Astrocyte (in vitro differentiated cells and primary cell): ENCODE results near the gene TUBB4B. TPM values are rescaled to one million over a fixed set of nuclear protein-coding genes. Genes with fewer than 3 reads are reported as not detected.

Source experiments
- DNase-seq: peaks from one replicate; pipeline ENCODE4 v3.0.0-alpha.2; 2010; ENCODE audit warnings: low read depth
- FAIRE-seq: peaks from 2 replicates; lab custom pipeline; 2011; peaks lifted over from hg19 to GRCh38; lab: Jason Lieb, UNC
- H2AFZ ChIP-seq: 2 replicates; pipeline ENCODE4 v1.6.0; 2012; ENCODE audit warnings: low read depth, low read length, inconsistent platforms
- H3K27ac ChIP-seq: 2 replicates; pipeline ENCODE4 v1.5.1; 2011; ENCODE audit warnings: low read depth, low read length, inconsistent platforms
- H3K27me3 ChIP-seq: 2 replicates; pipeline ENCODE4 v1.6.0; 2011; ENCODE audit warnings: low read length, inconsistent platforms; ENCODE audit not compliant: insufficient read depth
- H3K36me3 ChIP-seq: 2 replicates; pipeline ENCODE4 v1.5.1; 2011; ENCODE audit warnings: low read length, inconsistent platforms; ENCODE audit not compliant: insufficient read depth
- H3K4me1 ChIP-seq: 2 replicates; pipeline ENCODE4 v1.5.1; 2011; ENCODE audit warnings: low read length, inconsistent platforms; ENCODE audit not compliant: insufficient read depth
- H3K4me2 ChIP-seq: 2 replicates; pipeline ENCODE4 v1.6.0; 2012; ENCODE audit warnings: low read length, inconsistent platforms
- H3K4me3 ChIP-seq: 2 replicates; pipeline ENCODE4 v1.5.1; 2011; ENCODE audit warnings: low read depth, mild to moderate bottlenecking, low read length, inconsistent platforms; ENCODE audit not compliant: insufficient read depth
- H3K79me2 ChIP-seq: 2 replicates; pipeline ENCODE4 v1.6.0; 2012; ENCODE audit warnings: mild to moderate bottlenecking, low read length, inconsistent platforms; ENCODE audit not compliant: insufficient read depth
- H3K9ac ChIP-seq: 2 replicates; pipeline ENCODE4 v1.6.0; 2012; ENCODE audit warnings: mild to moderate bottlenecking, low read length, inconsistent platforms
- H3K9me3 ChIP-seq: 2 replicates; pipeline ENCODE4 v1.5.1; 2012; ENCODE audit warnings: low read depth, mild to moderate bottlenecking, low read length, inconsistent platforms; ENCODE audit not compliant: insufficient read depth
- H4K20me1 ChIP-seq: 2 replicates; pipeline ENCODE4 v1.6.0; 2012; ENCODE audit warnings: low read length, inconsistent platforms; ENCODE audit not compliant: insufficient read depth
- H3K27ac Mint-ChIP-seq: one replicate; pipeline ENCODE4 v1.8.0; 2021; ENCODE audit warnings: mild to moderate bottlenecking, mixed read lengths; ENCODE audit not compliant: unreplicated experiment
- H3K27me3 Mint-ChIP-seq: one replicate; pipeline ENCODE4 v1.8.0; 2021; ENCODE audit warnings: low read depth, mixed read lengths; ENCODE audit not compliant: unreplicated experiment
- H3K36me3 Mint-ChIP-seq: one replicate; pipeline ENCODE4 v1.8.0; 2021; ENCODE audit warnings: low read depth, mixed read lengths; ENCODE audit not compliant: unreplicated experiment
- H3K4me1 Mint-ChIP-seq: one replicate; pipeline ENCODE4 v1.8.0; 2021; ENCODE audit warnings: low read depth, mixed read lengths; ENCODE audit not compliant: unreplicated experiment
- H3K4me3 Mint-ChIP-seq: one replicate; pipeline ENCODE4 v1.8.0; 2021; ENCODE audit warnings: mild to moderate bottlenecking, moderate library complexity, mixed read lengths; ENCODE audit not compliant: unreplicated experiment
- H3K9me3 Mint-ChIP-seq: one replicate; pipeline ENCODE4 v1.8.0; 2021; ENCODE audit warnings: mild to moderate bottlenecking, mixed read lengths; ENCODE audit not compliant: unreplicated experiment
- CTCF ChIP-seq: IDR thresholded peaks from 2 replicates; pipeline ENCODE4 v1.5.1; 2011; ENCODE audit warnings: low read depth, mild to moderate bottlenecking, inconsistent platforms, low read length, moderate library complexity; ENCODE audit not compliant: insufficient read depth
- EZH2 ChIP-seq: IDR thresholded peaks from 2 replicates; pipeline ENCODE4 v1.6.1; 2012; ENCODE audit warnings: mild to moderate bottlenecking, low read length, inconsistent platforms; ENCODE audit not compliant: insufficient read depth
- total RNA-seq: library from RNA; stranded (reverse); gene quantifications from 2 replicates; pipeline ENCODE4 v1.2.1, GENCODE V29; 2021

The TUBB4B gene
- total RNA-seq, 1 donor from 2014 or later: 218 TPM

- DNase-seq: no peak
Measured at GRCh38 chr9:137245450-137246421, 4.6 kb downstream of the TUBB4B start.

GRCh38 chr9:137247135-137247915 is 6.2 kb downstream of the TUBB4B start:
- TF ChIP-seq EZH2: no peak
- no peak for TF ChIP-seq CTCF
- Mint-ChIP-seq H3K36me3 (peaks cover 5% of the 10 kb centered on the region), H3K9me3 (no peaks in the 10 kb centered on the region), H3K27ac (no peak overlapping the region), H3K4me1 (peaks cover 17% of the 10 kb centered on the region), H3K27me3 (peaks cover 4% of the 10 kb centered on the region), H3K4me3 (peak overlapping the region; percentile 41)
- Histone ChIP-seq H3K79me2 (peaks cover 23% of the 10 kb centered on the region), H3K4me3 (no peak overlapping the region), H3K27ac (no peak overlapping the region), H3K4me2 (no peak overlapping the region), H4K20me1 (peaks cover 29% of the 10 kb centered on the region), H3K9ac (no peak overlapping the region), H3K36me3 (peaks cover 7% of the 10 kb centered on the region), H2AFZ (no peak overlapping the region), H3K27me3 (no peaks in the 10 kb centered on the region), H3K9me3 (no peaks in the 10 kb centered on the region), H3K4me1 (peaks cover 14% of the 10 kb centered on the region)
- FAIRE-seq: no peak
- DNase-seq: no peak

More at GRCh38 chr9:137245450-137246421, 4.6 kb downstream of the TUBB4B start:
- H3K4me3 Mint-ChIP-seq: peak overlapping the region; percentile 40
- H3K27me3 ChIP-seq: no peaks in the 10 kb centered on the region
- H3K4me1 Mint-ChIP-seq: peaks cover 18% of the 10 kb centered on the region
- no peaks in the 10 kb centered on the region for H3K9me3 ChIP-seq
- no peak for TF ChIP-seq CTCF
- H3K36me3 ChIP-seq: peaks cover 9% of the 10 kb centered on the region
- no peaks in the 10 kb centered on the region for H3K9me3 Mint-ChIP-seq
- no peak overlapping the region for H2AFZ ChIP-seq
- H3K4me3 ChIP-seq: no peak overlapping the region
- H3K79me2 ChIP-seq: peaks cover 32% of the 10 kb centered on the region
- peaks cover 37% of the 10 kb centered on the region for H4K20me1 ChIP-seq
- FAIRE-seq: no peak
- peaks cover 4% of the 10 kb centered on the region for H3K27me3 Mint-ChIP-seq
- no peak overlapping the region for H3K27ac Mint-ChIP-seq
- no peak overlapping the region for H3K9ac ChIP-seq
- peaks cover 18% of the 10 kb centered on the region for H3K4me1 ChIP-seq
- H3K4me2 ChIP-seq: no peak overlapping the region
- H3K27ac ChIP-seq: no peak overlapping the region
- H3K36me3 Mint-ChIP-seq: peaks cover 8% of the 10 kb centered on the region
